ENCODE data around the gene RAD51D.

RAD51D gene

DNA sequence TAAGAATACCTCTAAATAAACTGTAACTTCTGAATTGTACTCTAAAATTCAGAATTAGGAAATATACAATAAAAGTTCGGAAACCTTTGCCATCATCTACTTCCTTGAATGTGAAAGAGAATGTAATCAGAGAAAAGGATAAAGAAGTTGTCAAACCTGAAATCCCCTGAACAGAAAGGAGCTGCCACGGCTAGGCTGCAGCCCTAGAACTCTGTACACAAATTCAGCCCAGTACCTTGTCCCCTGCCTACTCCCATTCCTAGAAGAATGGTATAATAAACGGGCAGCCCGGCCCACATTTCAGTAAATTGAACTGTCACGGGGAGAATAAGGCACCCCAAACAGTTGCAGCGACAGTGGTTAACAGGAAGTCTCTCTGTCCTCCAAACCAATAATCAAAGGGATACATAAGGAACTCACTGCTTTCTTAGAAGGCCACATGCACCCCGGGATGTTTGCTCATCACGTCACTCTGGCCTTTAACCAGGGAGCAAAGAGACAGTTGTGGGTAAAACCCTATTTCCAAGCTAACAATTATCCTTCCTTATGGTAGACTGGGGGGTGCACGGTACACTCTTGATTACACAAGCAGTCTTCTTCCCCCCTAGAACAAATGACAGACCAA lies 31.8 kb downstream of the RAD51D start:
- no peak for TF ChIP-seq CSDC2 (CRISPR knock-in tag; IDR thresholded peaks at IDR 0.05)
- no peak for TF ChIP-seq RARB (CRISPR knock-in tag; IDR thresholded peaks at IDR 0.05)
- no peak for TF ChIP-seq OSR1 (CRISPR knock-in tag; IDR thresholded peaks at IDR 0.05)
- TF ChIP-seq TOX (CRISPR knock-in tag; IDR thresholded peaks at IDR 0.05; ENCODE audit: borderline replicate concordance), result no peak
- ATAC-seq, result peak; percentile 3

DNA sequence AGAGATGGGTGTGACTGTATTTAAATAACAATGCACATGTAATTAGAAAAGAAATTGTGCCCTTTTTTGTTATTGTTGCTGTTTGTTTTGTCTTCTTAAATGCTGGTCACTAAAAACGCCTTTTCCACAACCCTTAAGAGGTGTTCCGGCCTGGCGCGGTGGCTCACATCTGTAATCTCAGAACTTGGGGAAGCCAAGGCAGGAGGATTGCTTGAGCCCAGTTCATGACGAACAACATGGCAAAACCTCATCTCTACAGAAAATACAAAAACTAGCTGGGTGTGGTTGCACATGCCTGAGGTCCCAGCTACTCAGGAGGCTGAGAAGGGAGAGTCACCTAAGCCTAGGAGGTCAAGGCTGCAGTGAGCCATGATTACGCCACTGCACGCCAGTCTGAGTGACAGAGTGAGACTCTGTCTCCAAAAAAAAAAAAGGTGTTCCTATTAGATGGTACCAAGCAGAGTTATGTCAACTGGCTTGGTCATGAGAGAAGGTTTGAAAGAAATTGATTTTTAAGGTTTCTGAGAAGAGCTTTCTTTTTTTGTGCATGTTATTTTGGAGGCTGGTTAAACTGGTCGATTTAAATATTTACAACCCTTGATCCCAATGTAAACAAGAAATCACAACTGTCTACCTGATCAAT lies 32.6 kb downstream of the RAD51D start:
- TF ChIP-seq GLIS3 (CRISPR knock-in tag; IDR thresholded peaks at IDR 0.05), result no peak
- no peak for TF ChIP-seq ZNF565 (CRISPR knock-in tag; conservative IDR thresholded peaks at IDR 0.05; ENCODE audit: low read depth)
- TF ChIP-seq ZNF70 (CRISPR knock-in tag; IDR thresholded peaks at IDR 0.05), result no peak
- TF ChIP-seq, protein P1, sequence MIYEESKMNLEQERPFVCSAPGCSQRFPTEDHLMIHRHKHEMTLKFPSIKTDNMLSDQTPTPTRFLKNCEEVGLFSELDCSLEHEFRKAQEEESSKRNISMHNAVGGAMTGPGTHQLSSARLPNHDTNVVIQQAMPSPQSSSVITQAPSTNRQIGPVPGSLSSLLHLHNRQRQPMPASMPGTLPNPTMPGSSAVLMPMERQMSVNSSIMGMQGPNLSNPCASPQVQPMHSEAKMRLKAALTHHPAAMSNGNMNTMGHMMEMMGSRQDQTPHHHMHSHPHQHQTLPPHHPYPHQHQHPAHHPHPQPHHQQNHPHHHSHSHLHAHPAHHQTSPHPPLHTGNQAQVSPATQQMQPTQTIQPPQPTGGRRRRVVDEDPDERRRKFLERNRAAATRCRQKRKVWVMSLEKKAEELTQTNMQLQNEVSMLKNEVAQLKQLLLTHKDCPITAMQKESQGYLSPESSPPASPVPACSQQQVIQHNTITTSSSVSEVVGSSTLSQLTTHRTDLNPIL (CRISPR knock-in tag; IDR thresholded peaks at IDR 0.05; ENCODE audit: low read depth), result no peak
- TF ChIP-seq CSDC2 (CRISPR knock-in tag; IDR thresholded peaks at IDR 0.05), result no peak
- no peak for TF ChIP-seq ISL1 (CRISPR knock-in tag; IDR thresholded peaks at IDR 0.05)
- no peak for ATAC-seq

DNA sequence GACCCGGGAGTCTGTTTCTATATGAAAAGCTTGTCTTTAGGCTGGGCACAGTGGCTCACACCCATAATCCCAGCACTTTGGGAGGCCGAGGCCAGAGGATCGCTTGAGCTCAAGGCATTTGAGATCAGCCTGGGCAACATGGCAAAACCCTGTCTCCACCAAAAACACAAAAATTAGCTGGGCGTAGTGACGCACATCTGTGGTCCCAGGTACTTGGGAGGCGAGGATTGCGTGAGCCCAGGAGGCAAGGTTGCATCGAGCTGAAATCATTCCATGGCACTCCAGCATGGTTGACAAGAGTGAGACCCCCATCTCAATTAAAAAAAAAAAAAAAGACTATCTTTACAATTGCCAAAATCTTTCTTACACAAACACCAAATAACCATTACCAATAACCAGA lies 33.5 kb downstream of the RAD51D start:
- no peak for TF ChIP-seq GLIS3 (CRISPR knock-in tag; IDR thresholded peaks at IDR 0.05)
- TF ChIP-seq SNAI2 (CRISPR knock-in tag; IDR thresholded peaks at IDR 0.05), result no peak
- no peak for TF ChIP-seq TCF4 (CRISPR knock-in tag; IDR thresholded peaks at IDR 0.05; ENCODE audit: borderline replicate concordance)
- TF ChIP-seq, protein P2, sequence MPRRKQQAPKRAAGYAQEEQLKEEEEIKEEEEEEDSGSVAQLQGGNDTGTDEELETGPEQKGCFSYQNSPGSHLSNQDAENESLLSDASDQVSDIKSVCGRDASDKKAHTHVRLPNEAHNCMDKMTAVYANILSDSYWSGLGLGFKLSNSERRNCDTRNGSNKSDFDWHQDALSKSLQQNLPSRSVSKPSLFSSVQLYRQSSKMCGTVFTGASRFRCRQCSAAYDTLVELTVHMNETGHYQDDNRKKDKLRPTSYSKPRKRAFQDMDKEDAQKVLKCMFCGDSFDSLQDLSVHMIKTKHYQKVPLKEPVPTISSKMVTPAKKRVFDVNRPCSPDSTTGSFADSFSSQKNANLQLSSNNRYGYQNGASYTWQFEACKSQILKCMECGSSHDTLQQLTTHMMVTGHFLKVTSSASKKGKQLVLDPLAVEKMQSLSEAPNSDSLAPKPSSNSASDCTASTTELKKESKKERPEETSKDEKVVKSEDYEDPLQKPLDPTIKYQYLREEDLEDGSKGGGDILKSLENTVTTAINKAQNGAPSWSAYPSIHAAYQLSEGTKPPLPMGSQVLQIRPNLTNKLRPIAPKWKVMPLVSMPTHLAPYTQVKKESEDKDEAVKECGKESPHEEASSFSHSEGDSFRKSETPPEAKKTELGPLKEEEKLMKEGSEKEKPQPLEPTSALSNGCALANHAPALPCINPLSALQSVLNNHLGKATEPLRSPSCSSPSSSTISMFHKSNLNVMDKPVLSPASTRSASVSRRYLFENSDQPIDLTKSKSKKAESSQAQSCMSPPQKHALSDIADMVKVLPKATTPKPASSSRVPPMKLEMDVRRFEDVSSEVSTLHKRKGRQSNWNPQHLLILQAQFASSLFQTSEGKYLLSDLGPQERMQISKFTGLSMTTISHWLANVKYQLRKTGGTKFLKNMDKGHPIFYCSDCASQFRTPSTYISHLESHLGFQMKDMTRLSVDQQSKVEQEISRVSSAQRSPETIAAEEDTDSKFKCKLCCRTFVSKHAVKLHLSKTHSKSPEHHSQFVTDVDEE (CRISPR knock-in tag; IDR thresholded peaks at IDR 0.05), result no peak
- TF ChIP-seq, protein P3, sequence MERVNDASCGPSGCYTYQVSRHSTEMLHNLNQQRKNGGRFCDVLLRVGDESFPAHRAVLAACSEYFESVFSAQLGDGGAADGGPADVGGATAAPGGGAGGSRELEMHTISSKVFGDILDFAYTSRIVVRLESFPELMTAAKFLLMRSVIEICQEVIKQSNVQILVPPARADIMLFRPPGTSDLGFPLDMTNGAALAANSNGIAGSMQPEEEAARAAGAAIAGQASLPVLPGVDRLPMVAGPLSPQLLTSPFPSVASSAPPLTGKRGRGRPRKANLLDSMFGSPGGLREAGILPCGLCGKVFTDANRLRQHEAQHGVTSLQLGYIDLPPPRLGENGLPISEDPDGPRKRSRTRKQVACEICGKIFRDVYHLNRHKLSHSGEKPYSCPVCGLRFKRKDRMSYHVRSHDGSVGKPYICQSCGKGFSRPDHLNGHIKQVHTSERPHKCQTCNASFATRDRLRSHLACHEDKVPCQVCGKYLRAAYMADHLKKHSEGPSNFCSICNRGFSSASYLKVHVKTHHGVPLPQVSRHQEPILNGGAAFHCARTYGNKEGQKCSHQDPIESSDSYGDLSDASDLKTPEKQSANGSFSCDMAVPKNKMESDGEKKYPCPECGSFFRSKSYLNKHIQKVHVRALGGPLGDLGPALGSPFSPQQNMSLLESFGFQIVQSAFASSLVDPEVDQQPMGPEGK (CRISPR knock-in tag; IDR thresholded peaks at IDR 0.05; ENCODE audit: borderline replicate concordance), result no peak
- no peak for TF ChIP-seq ZNF70 (CRISPR knock-in tag; IDR thresholded peaks at IDR 0.05)
- no peak for TF ChIP-seq ZNF565 (CRISPR knock-in tag; conservative IDR thresholded peaks at IDR 0.05; ENCODE audit: low read depth)
- TF ChIP-seq TOX (CRISPR knock-in tag; IDR thresholded peaks at IDR 0.05; ENCODE audit: borderline replicate concordance), result no peak
- TF ChIP-seq ZFP3 (CRISPR knock-in tag; IDR thresholded peaks at IDR 0.05), result no peak
- TF ChIP-seq PPARA (CRISPR knock-in tag; IDR thresholded peaks at IDR 0.05; ENCODE audit: borderline replicate concordance), result no peak
- TF ChIP-seq, protein P4, sequence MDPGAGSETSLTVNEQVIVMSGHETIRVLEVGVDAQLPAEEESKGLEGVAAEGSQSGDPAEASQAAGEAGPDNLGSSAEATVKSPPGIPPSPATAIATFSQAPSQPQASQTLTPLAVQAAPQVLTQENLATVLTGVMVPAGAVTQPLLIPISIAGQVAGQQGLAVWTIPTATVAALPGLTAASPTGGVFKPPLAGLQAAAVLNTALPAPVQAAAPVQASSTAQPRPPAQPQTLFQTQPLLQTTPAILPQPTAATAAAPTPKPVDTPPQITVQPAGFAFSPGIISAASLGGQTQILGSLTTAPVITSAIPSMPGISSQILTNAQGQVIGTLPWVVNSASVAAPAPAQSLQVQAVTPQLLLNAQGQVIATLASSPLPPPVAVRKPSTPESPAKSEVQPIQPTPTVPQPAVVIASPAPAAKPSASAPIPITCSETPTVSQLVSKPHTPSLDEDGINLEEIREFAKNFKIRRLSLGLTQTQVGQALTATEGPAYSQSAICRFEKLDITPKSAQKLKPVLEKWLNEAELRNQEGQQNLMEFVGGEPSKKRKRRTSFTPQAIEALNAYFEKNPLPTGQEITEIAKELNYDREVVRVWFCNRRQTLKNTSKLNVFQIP (CRISPR knock-in tag; IDR thresholded peaks at IDR 0.05; ENCODE audit: borderline replicate concordance, low read depth), result no peak
- no peak for TF ChIP-seq ZC3H10 (CRISPR knock-in tag; IDR thresholded peaks at IDR 0.05)
- TF ChIP-seq OSR1 (CRISPR knock-in tag; IDR thresholded peaks at IDR 0.05), result no peak
- TF ChIP-seq BACH2 (CRISPR knock-in tag; IDR thresholded peaks at IDR 0.05; ENCODE audit: borderline replicate concordance), result no peak
- TF ChIP-seq, protein P5, sequence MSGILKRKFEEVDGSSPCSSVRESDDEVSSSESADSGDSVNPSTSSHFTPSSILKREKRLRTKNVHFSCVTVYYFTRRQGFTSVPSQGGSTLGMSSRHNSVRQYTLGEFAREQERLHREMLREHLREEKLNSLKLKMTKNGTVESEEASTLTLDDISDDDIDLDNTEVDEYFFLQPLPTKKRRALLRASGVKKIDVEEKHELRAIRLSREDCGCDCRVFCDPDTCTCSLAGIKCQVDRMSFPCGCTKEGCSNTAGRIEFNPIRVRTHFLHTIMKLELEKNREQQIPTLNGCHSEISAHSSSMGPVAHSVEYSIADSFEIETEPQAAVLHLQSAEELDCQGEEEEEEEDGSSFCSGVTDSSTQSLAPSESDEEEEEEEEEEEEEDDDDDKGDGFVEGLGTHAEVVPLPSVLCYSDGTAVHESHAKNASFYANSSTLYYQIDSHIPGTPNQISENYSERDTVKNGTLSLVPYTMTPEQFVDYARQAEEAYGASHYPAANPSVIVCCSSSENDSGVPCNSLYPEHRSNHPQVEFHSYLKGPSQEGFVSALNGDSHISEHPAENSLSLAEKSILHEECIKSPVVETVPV (CRISPR knock-in tag; IDR thresholded peaks at IDR 0.05), result no peak
- no peak for TF ChIP-seq ZNF8 (CRISPR knock-in tag; IDR thresholded peaks at IDR 0.05)
- no peak for TF ChIP-seq ZFP30 (CRISPR knock-in tag; IDR thresholded peaks at IDR 0.05)
- TF ChIP-seq ESRRG (CRISPR knock-in tag; IDR thresholded peaks at IDR 0.05), result no peak
- TF ChIP-seq CSDC2 (CRISPR knock-in tag; IDR thresholded peaks at IDR 0.05), result no peak
- no peak for ATAC-seq
